GM10847 (cell line): Measurements from ENCODE around the gene ELAC2.

Source experiments
- POLR2A ChIP-seq: IDR thresholded peaks from 2 replicates; pipeline ENCODE4 v1.6.1; 2011; ENCODE audit not compliant: insufficient read length; ENCODE audit errors: extremely low read depth

Gene ELAC2

DNA sequence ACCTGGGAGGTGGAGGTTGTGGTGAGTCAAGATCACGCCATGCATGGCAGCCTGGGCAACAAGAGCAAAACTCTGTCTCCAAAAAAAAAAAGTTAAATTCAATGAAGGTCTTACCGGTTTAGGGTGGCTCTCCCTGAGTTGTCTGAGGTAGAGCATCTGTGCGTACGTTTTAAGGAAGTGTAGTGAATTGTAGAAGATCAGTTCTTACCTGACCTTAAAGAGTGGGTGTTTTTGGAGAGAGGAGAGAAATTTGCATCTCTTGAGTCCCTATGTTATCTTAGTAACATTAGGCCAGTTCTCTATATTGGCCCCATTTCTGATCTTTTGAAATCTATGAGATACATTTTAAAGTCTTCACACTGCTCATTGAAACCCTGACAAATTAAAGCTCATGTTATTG is 56.2 kb downstream of the ELAC2 start:
- no peak for TF ChIP-seq POLR2A

- TF ChIP-seq POLR2A = no peak
Measured at GRCh38 chr17:12959441-12959840, 58.4 kb downstream of the ELAC2 start.

DNA sequence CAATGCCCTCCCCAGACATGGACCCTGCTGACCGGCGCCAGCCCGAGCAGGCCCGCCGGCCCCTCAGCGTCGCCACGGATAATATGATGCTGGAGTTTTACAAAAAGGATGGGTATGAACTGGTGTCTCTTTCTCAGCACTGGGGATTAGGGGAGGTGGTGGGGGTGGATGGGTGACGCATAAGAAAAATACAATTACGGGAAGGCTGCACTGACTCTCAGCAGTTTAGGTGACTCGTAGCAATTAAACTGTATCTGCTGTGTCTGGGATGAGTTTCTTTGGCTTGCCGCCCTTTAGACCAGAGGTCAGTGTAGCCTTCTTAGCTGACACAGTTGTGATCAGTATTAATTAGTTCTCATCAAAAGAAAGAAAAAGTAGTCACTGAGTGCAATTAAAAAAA is 59.0 kb downstream of the ELAC2 start:
- TF ChIP-seq POLR2A = no peak

DNA sequence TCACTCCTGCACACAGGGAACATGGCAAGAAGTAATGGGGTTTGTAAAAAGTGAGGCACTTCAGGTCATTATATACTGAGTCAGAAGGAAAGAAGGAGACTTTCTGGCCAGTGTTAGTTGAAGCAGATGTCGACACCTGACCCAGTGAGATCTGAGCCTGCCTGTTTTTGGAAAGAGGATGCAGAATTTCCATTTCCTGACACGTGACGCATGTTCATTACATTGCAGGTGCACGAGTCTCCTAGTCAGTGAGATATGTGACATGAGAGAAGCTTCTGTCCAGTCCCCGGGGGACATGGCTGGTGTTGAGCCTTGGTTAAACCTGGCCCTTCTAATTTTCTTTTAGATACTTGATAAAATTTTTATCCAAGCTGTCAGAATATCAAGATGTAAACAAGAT is 62.3 kb downstream of the ELAC2 start:
- no peak for TF ChIP-seq POLR2A

- TF ChIP-seq POLR2A = no peak
Measured at GRCh38 chr17:12953156-12953555, 64.7 kb downstream of the ELAC2 start.

- no peak for TF ChIP-seq POLR2A
Measured at GRCh38 chr17:12952012-12952411, 65.8 kb downstream of the ELAC2 start.

- no peak for TF ChIP-seq POLR2A
Measured at GRCh38 chr17:12947047-12947446, 70.8 kb downstream of the ELAC2 start.
